ENCODE data around the gene ZNF536.

DNA sequence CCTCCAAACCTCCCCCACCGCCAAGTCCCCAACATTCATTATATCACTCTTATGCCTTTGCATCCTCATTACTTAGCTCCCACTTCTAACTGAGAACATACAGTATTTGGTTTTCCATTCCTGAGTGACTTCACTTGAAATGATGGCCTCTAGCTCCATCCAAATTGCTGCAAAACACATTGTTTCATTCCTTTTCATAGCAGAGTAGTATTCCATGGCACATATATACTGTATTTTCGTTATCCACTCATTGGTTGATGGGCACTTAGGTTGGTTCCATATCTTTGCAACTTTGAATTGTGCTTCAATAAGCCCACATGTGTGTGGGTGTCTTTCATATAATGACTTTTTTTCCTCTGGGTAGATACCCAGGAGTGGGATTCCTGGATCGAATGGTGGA, 233.1 kb downstream of the ZNF536 start:
- TF ChIP-seq CTCF (IDR thresholded peaks at IDR 0.05): no peak
- TF ChIP-seq EP300 (IDR thresholded peaks at IDR 0.05): no peak

Data from tibial nerve (tissue), 4 donors.